Kidney capillary endothelial cell (primary cell): ENCODE data around the gene LHFPL2.
"Not testable (repeated sequence)": the region's sequence is repeated elsewhere in the genome, so short reads cannot be mapped to it uniquely, and the experiment has no call there.

Experiments used
- DNase-seq: peaks from one replicate; pipeline ENCODE4 v3.0.0-alpha.2; 2018; ENCODE audit warnings: low spot score

Gene LHFPL2

GRCh38 chr5:78648359-78649210, at the start of gene LHFPL2:
Gene LHFPL2, minus strand, starts transcription at chr5:78648772. Its CDS starts 138,559 bp downstream, at chr5:78510213.
- DNase-seq = peak; percentile 40

GRCh38 chr5:78696637-78697036, 48.1 kb upstream of the LHFPL2 start:
- DNase-seq = no peak

GRCh38 chr5:78696052-78696451, 47.5 kb upstream of the LHFPL2 start:
- DNase-seq = not testable (repeated sequence)

GRCh38 chr5:78693339-78693738, 44.8 kb upstream of the LHFPL2 start:
- no peak for DNase-seq

- no peak for DNase-seq
Measured at GRCh38 chr5:78691084-78691960, 42.8 kb upstream of the LHFPL2 start.

GRCh38 chr5:78690253-78690972, 41.8 kb upstream of the LHFPL2 start:
- no peak for DNase-seq

GRCh38 chr5:78689540-78690252, 41.1 kb upstream of the LHFPL2 start:
- DNase-seq = no peak

GRCh38 chr5:78687514-78687913, 38.9 kb upstream of the LHFPL2 start:
- not testable (repeated sequence) for DNase-seq

- DNase-seq = not testable (repeated sequence)
Measured at GRCh38 chr5:78683905-78684304, 35.3 kb upstream of the LHFPL2 start.

GRCh38 chr5:78679905-78680304, 31.3 kb upstream of the LHFPL2 start:
- DNase-seq = no peak

GRCh38 chr5:78677777-78678668, 29.5 kb upstream of the LHFPL2 start:
- DNase-seq = no peak

- no peak for DNase-seq
Measured at GRCh38 chr5:78675956-78676730, 27.6 kb upstream of the LHFPL2 start.

GRCh38 chr5:78673827-78674226, 25.3 kb upstream of the LHFPL2 start:
- not testable (repeated sequence) for DNase-seq

GRCh38 chr5:78672154-78672553, 23.6 kb upstream of the LHFPL2 start:
- DNase-seq = no peak

- DNase-seq = no peak
Measured at GRCh38 chr5:78671609-78672008, 23.0 kb upstream of the LHFPL2 start.

GRCh38 chr5:78670701-78671269, 22.2 kb upstream of the LHFPL2 start:
- DNase-seq = no peak

- DNase-seq = no peak
Measured at GRCh38 chr5:78669331-78669730, 20.8 kb upstream of the LHFPL2 start.

GRCh38 chr5:78667461-78668103, 19.0 kb upstream of the LHFPL2 start:
- no peak for DNase-seq

- DNase-seq = not testable (repeated sequence)
Measured at GRCh38 chr5:78666975-78667374, 18.4 kb upstream of the LHFPL2 start.
